Astrocyte of the spinal cord (primary cell): ENCODE data around the gene SLC25A41.
A peak's percentile ranks its signal among the peaks of the same experiment; 100 is the strongest.
"Not testable (repeated sequence)": the region's sequence is repeated elsewhere in the genome, so short reads cannot be mapped to it uniquely, and the experiment has no call there.

Experiments
- DNase-seq: peaks from one replicate; pipeline ENCODE4 v3.0.0; 2011; ENCODE audit warnings: low read depth, low spot score
- H3K4me3 ChIP-seq: 2 replicates; pipeline ENCODE4 v1.5.1; 2011; ENCODE audit warnings: low read depth, mild to moderate bottlenecking, low read length, moderate library complexity
- CTCF ChIP-seq: IDR thresholded peaks from 2 replicates; pipeline ENCODE4 v1.5.1; 2012; ENCODE audit warnings: low read depth, mild to moderate bottlenecking, low read length, inconsistent platforms
- in situ Hi-C: cut with HindIII; loops from 2 replicates; pipeline ENCODE4 v1.10.0; 2017; ENCODE audit warnings: low sequenced_read_pairs

The SLC25A41 gene

GRCh38 chr19:6402058-6402457, 31.5 kb downstream of the SLC25A41 start:
- TF ChIP-seq CTCF = no peak

GRCh38 chr19:6400062-6400944, 33.3 kb downstream of the SLC25A41 start:
- in situ Hi-C loops, DNase-seq, H3K4me3 ChIP-seq: not testable (repeated sequence)

More at GRCh38 chr19:6402058-6402457, 31.5 kb downstream of the SLC25A41 start:
- DNase-seq = no peak
- H3K4me3 ChIP-seq = no peak overlapping the region
- in situ Hi-C loops = no loop called here

- no peak for TF ChIP-seq CTCF
- no peak for DNase-seq
- in situ Hi-C loops = no loop called here
- H3K4me3 ChIP-seq = no peak overlapping the region
These were observed 37.3 kb downstream of the SLC25A41 start for GRCh38 chr19:6396305-6396704.

GRCh38 chr19:6394831-6395230, 38.7 kb downstream of the SLC25A41 start:
- no peak for TF ChIP-seq CTCF

GRCh38 chr19:6393983-6394412, 39.6 kb downstream of the SLC25A41 start:
- DNase-seq = no peak
- in situ Hi-C loops = no loop called here
- no peak for TF ChIP-seq CTCF
- H3K4me3 ChIP-seq = peak overlapping the region; percentile 74

More at GRCh38 chr19:6394831-6395230, 38.7 kb downstream of the SLC25A41 start:
- in situ Hi-C loops = no loop called here
- H3K4me3 ChIP-seq = no peak overlapping the region
- DNase-seq = no peak

- peak; percentile 97 for DNase-seq
- TF ChIP-seq CTCF = peak; percentile 8
- in situ Hi-C loops = no loop called here
- peak within 1 kb of the TSS; percentile 74 for H3K4me3 ChIP-seq
These were observed 40.2 kb downstream of the SLC25A41 start, which contains the start of gene GTF2F1 for GRCh38 chr19:6393074-6393982. Gene GTF2F1, minus strand, starts transcription at chr19:6393164. Its CDS starts 169 bp downstream, at chr19:6392995.
